ENCODE results near the gene GHRL.

GHRL gene, protein sequence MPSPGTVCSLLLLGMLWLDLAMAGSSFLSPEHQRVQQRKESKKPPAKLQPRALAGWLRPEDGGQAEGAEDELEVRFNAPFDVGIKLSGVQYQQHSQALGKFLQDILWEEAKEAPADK

DNA sequence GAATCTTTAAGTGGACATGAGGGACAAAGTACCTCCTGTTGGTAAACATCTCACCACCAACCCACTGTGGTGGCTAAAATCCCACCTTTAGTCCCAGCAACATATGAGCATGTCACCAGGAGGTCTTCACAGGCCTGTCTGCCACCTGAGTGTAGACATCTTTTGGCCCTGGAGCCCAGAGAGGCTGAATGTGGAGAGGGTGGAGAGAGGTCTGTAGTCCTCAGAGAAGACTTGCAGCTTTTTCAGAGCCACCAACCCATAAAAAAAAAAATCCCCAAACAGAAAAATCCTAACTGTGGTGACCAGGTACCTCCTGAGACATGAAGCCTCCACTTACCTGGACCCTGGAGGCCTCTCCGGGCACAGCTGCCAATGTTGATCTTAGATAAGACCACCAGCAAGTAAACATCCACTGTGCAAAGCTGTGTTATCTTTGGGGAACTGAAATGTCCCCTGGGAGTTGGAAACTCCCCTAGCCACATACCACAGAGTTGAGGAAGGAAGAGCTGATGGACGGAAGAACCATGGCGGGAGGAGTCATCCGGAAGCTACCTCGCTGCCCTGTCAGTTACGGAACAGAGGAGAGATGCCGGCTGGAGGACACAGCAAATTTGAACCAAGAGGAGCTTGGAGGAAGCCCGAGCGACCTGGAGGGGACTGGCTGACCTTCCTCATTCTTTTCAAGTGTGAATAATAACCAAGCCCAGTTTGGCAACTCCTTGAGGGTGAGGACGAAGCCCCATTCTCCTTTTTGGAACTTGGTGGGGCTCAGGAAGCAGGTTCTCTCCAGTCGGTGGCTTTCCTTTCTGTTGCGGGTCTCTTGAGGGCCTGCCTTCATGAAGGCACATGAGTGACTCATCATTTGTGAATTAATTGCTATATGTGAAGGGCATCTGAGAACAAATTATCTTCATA lies at the start of gene GHRL:
GHRL (minus strand) TSS at position 443 of the 915 bp plus-strand sequence. CDS start 2,767 bp downstream, outside the sequence.
- DNase-seq (ENCODE audit: low read depth), result no peak

DNA sequence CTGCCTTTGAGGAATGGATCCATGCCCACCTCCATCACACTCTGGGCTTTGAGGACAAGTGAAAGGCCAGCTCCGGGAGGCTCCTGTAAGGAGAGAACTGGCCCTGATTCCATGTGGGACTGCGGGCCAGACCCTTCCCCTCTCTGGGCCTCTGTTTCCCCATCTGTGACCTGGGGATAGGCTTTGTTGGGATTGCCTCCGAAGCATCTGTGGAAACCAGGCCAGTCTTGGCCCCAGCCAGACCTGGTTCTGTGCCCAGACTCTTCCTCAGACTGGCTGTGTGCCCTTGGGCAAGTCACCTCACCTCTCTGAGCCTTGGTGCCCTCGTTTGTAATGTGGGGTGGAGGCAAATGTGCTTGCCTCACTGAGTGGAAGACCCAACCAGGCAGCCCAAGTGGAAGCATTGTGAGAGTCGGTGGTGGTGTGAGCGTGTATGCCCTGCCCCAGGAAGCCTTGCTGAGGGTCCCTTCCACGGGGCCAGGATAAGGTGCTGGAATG lies 49.2 kb upstream of the GHRL start:
- no peak for DNase-seq (ENCODE audit: low read depth)

DNA sequence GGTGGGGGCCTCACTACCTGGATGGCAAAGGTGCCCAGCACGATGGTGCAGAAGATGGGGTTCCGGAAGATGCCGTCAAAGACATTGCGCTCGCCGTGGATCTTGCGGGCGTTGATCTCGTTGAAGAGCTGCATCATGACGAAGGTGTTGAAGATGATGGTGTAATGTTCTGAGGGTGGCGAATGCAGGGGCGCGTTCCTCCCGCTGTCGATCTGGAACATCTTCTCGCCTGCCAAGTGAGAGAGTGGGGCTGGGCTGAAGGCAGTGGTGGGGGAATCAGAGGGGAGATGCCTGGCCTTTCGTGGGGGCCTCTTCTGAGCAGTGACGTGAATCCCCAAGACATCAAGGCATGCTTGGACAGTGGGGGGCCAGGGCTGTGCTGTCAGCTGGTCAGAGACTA lies 47.7 kb upstream of the GHRL start:
- DNase-seq (ENCODE audit: low read depth), result no peak

DNA sequence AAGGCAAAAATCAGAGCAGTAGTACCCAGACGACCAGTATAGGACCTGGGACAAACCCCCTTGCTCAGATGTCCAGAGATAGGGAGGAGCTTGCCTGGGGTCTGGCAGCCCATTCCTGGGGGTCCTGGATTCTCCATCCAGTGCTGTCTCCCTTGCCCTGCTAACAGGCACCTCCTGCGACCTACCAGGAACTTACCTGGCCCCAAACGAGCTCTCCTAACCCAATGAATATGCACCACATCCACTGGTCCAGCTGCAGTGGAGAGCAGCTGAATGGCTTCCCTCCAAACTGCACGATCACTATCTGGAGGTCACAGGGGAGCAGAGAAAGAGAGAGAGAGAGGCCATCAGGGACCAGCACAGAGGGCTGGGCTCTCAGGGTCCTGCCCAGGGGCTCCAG lies 47.3 kb upstream of the GHRL start:
- DNase-seq (ENCODE audit: low read depth), result no peak

DNA sequence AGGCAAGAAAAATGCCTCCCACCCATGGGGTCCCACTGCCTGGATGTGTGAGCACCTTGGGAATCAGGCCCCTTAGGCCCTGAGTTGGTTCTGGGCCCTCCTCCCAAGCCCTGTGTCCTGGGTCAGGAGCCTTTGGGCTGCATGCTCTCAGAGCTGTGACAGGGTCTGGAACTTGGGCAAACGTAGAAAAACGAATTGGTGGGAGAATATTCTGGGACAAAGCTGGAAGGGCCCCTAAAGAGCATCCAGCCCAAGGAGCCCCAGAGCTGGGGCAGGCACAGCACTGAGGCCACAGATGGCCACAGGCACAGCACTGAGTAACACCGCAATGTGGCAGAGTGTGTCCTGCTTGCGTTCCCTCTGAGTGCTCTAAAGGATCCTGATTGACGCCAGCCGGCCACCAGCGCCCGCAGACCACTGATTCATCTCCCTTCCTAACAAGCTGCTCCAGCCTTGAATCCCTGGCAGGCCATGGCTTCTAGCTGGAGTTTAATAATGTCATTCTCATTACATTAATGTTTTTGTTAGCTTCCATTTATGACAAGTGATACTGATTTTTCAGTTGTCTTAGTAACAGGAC lies 46.7 kb upstream of the GHRL start:
- no peak for DNase-seq (ENCODE audit: low read depth)

DNA sequence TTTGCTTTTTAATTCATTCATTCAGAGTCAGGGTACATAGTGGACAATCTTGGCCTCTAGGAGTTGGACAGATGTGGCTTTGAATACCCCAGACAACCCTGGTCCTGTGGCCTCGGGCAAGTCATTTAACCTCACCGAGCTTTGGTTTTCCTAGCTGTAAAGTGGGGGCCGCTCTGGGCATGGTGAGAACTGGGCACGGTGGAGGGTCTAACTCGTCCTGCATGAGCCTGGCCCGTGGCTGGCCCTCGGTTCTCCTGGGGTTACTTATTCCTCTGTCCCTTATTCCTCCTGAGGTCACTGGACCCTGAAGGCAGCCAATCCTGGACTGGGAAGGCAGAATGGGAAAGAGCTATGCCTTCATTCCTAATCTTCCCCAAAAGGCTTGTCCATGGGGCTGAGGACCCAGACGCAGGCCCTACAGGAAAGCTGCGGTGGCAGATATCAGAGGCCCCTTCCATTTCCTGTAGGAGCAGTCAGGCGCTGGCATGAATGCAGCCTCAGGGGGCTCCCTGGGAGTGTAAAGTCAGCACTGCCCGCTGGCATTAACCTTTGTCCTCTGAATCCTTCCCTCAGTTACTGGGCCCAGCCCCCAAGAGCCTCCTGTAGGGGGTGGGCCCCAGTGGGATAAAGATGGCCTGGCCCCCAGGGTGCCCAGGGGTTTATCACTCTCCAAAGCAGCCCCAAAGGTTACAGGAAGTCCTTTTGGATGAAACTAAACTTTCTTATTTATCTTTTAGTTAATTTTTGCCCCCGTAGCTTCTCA lies 46.0 kb upstream of the GHRL start:
- no peak for DNase-seq (ENCODE audit: low read depth)

DNA sequence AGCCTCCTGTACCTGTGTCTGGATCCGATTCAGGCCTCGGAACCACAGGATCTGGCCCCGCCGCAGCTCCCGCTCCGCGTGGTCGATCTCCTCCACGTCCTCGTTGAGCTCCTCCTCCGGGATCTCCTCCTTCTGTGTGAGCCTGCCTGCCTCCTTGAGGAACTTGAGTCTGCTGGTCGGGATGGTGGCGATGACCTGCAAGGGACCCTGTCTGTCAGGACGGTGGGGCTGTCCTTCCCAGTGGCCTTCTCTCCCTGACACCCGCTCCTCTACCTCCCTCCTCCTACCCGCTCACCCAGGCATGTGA lies 45.4 kb upstream of the GHRL start:
- DNase-seq (ENCODE audit: low read depth), result no peak

DNA sequence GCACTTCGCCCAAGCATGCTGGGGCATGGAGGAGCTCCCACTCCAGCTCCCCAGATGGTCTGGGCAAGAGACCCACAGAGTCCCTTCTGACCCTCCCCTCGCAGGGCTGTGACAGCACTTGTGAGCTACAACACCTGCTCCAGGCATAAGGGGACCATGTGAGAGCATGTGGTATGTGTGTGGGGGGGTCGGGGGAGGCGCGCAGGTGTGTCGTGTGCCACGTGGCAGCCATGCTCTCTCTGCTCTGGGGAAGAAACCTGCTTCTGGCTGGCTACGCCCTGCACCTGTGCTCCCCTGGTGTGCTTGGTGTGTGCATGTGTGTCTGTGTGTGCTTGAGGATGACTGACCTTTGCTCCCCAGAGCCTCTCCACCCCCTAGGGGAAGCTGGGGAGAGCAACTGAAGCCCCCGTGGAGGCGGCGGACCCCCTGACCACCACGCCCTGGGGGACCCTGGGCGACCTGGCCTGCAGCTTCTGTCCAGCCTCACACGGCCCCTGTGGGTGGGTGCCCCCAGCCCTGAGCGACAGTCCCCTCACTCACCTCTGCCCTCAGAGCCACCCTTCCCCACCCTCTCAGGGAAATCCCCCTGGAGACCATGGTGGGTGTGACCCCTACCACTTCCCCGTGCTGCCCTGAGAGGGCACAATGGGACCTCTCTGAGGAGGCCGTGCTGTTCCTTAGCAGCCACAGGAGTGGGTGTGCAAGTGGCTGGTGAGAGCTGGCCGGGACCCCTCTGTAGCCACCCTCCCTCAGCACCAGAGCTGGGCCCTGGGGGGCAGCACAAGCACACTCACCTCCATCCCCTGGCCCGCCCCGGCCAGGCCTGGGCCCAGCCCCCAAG lies 44.8 kb upstream of the GHRL start:
- DNase-seq (ENCODE audit: low read depth), result no peak

DNA sequence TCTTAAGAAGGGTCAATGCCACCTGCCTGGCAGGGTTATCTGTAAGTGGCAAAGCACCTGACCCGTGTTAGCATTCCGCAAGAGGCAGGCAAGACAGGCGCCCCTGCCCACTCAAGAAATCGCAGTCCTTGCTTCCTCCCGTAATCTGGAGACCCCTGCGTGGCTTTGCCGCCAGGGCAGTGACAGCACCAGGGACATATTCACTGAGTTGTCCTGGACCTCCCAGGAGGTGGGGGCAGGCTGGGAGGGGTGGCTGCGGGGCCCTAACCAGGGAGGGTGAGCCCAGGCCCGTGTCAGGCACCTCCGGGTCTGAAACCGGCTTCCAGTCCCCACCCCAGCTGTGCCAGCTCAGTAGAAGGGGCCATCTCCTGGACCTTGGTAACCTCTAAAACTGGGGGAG lies 44.0 kb upstream of the GHRL start:
- no peak for DNase-seq (ENCODE audit: low read depth)

DNA sequence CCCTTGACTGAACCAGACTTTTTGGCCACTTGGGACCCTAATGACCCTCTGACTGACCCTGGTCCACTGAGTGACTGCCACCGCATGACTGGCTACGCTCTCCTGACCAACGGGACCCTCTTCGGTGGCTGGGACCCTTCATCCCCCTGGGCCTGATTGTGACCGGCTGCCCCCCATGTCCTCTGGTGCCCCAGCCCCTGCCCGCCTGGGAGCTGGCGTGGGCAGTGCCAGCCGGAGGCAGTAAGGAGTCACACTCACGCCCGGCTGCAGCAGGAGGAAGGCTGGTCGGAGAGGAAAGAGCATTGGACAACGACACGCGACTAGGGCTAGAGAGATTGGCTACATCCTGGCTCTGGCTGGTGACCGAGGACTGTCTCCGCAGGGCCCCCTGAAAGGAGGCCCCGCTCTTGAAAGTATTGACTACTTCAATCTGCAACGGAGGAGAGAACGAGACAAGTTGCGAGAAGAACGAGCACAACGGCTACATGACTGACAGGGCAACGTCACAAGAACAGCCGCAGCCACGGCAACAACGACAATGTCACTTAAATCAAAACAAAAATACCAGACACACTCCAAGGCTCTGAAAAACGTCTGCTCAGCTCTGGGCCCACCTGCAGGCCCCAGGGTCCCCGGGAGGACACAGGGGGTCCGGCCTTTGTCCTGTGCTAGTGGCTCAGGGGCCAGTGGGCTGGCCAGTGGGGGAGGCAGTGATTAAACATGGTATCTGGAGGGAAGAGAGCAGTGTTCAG lies 43.3 kb upstream of the GHRL start:
- no peak for DNase-seq (ENCODE audit: low read depth)

DNA sequence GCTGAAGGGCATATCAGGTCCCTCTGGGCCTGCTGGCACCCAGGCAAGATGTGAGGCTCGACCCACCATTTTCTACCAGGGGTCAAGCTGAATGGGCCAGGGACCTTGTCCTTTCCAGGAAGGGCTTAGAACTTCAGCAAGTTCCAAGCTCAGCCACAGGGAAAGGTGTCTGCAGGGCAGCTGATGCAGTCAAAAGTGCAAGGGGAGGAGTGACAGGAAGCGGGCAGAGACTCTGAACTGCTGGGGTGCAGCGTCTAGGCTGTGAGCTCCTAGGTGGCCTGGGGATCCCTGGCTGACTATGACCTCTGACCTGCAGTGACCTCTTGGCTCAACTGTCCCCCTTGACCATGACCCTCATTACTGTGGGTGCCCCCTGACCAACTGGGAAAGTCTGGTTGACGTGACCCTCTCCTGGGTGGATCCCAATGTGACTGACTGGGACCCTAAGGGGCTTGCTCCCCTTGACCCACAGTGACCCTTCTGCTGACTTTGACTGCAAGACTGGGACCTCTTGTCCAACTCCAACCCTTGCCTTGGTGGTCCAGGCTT lies 42.5 kb upstream of the GHRL start:
- DNase-seq (ENCODE audit: low read depth), result no peak

DNA sequence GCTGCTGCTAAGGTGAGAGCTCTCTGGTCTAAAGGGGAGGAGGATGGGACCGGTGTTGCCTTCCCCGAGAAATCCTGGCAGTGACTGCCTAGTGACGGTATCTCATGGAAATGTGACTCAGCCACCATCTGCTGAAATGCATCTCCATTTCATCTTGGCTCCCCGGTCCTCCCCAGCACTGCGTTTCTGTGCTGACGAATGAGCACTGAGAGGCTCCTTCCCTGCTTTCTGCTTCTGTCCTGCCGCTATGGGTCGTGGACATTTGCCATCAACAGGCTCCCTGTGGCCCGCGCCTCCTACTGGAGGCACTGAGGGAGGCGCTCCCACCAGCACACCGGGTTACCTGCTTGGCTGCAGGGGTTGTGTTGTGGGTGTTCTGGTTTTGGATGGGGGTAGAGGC lies 41.7 kb upstream of the GHRL start:
- no peak for DNase-seq (ENCODE audit: low read depth)

DNA sequence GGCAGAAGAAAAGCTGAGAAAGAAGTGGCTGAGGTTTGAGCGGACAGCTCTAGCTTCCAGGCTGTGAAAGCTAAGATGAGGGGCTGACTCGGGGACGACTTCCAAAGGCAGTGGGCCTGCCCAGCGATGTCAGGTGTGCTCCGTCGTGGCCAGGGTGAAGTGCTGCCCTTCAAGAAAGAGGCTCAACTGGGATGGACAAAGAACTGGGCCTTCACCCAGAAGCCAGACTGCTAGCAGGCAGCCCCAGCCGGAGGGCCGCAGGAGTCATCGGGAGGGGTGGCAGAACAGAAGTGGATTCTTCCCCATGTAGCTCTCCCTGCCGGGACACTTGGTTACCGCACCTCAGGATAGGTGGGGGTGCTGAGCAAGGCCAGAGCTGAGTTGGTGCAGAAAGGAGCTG lies 41.3 kb upstream of the GHRL start:
- no peak for DNase-seq (ENCODE audit: low read depth)

DNA sequence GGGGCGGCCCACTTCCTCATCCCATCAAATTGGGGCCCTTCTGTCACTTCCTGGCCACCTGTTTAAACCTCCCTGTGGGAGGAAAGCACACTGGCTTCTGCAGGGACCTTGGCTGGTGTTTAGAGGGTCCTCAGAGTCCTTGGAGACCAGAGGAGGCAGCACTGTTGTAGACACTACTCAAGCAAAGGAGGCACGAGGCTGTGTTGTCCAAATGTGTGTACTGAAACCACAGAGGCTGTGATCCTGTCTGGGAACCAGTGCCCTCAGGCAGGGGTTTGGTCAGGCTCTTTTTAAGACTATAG lies 40.6 kb upstream of the GHRL start:
- no peak for DNase-seq (ENCODE audit: low read depth)

DNA sequence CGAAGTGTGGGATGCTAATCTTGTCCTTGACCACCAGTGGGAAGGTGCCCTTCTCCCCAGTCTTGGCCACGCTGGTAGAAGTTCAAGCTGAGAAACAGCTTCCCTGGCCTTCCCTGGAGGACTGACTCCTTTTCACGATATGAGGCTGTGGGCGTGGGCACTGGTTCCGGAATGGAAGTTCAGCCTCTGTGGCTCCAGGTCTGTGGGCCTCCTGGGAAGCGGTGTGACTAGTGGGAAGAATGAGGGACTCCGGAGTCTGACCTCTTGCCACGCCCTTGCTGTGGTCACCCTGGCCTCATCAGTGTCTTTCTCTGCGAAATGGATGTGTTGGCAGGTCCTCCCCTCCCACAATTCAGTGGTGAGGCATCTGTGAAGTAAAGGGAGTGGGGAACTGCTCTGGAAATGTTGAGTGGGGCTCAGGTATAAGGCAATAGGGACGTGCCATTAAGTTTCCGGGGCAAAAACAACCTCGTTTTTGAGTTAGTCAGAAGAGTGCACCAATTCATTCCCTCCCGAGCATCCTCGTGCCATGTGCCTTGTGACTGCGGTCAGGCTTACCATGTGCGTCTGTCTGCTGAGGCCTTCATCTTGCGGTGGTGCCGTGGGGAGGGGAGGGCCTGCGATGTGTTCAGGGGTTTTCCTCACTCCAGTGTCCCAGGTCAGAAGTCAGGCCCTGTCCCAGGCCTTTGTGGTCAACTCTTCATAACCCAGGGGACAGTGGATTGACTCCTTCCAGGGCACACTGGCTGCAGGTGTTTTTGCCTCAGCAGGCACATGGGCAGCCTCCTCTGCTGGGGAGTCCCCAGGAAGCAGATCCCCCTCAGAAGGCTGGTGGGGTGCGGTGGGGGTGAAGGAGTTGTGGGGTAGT lies 40.0 kb upstream of the GHRL start:
- DNase-seq (ENCODE audit: low read depth), result no peak

DNA sequence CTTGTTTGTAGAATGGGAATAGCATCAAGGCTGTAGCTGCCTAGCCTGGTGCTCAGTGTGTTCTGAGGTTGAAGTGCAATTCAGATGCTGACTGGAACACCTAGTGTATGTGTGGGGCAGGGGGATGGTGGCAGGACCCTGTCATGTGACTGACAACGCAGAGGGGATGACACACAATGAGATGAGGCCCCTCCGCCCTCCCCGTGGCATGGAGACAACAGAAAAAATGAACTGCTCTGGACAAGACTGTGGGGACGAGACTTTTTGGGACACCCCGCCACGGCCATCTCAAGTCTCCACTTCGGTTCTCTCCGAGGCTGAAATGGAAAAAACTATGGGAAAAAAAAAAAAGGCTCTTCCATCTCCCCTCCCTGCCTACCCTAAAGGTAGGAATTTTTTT lies 38.6 kb upstream of the GHRL start:
- DNase-seq (ENCODE audit: low read depth), result no peak

DNA sequence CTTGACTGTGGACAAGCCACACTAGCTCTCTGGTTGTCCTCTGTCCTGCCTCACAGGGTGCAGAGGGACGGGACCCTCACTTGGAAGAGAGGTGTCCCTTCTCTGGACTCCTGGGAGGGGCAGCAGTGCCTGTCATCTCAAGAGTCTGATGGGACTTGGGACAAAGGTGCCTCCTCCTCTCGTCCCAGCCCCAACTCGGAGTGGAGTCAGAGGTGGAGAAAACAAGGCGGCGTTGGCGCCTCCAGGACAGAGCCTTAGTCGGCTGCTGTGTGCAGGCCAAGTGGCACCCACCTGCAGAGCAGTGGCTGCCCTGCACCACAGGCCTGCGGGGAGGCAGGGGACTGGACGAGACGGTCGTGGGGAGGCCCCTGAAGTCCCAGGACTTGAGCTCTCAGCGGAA lies 37.6 kb upstream of the GHRL start:
- DNase-seq (ENCODE audit: low read depth), result no peak

DNA sequence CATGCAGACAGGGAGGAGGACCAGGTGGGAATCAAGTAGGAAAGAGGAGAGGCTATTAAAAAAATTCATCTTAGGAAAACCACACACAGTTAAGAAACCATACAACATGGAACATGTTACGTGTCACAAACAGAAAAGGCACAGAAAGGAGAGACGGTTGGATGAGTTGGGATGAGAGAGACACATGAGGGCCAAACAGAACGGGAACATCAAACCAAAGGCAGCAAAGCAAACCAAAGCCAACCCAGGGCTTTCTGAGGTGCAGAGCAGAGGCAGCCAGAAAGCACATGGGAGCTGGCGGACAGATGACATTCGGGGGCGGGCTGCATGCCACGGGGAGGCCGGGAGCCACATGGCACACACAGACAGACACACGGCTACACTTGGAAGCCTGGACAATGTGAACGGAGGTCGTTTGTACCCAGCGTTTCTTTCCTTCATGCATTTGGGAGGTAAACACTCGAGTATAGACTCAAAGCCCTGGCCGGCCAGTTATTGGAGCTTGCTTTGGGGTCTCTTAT lies 36.8 kb upstream of the GHRL start:
- no peak for DNase-seq (ENCODE audit: low read depth)

DNA sequence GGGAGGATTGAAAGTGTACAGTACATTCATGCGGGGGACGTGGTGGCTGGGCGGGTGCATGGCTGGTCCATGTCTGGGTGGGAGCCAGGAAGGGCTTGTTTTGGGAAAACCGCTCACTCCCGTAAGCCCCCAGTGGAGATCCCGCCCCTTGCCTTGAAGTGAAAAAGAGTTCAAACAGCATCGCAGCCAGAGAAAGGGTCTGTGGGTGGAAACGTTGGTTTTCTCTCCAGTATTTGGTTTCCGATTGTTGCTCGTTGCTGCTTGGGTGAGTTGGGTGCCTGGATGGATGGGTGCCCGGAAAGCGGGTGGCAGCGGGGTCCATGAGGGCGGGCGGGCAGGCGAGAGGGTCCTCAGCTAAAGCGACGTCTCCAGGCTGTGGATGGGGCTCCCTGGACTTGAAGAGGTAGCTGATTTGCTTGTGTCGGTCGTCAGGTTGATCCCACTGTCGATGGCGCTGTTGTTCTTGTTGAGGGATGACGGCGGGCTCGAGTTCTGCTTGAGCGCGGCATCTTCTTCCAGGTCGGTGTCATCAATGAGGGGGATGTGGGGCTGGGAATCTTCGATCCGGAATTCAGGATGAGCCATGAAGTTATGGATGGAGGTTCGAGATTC lies 35.8 kb upstream of the GHRL start:
- DNase-seq (ENCODE audit: low read depth), result no peak

Measured in stimulated activated CD8-positive, alpha-beta memory T cell treated with anti-CD3 and anti-CD28 coated beads, Interleukin-4, amount 100 ng/mL, for 24 hours (primary cell).